ENCODE data around the gene ZNF718. TPM values are rescaled to one million over a fixed set of nuclear protein-coding genes. Genes with fewer than 3 reads are reported as not detected.
"Not testable (repeated sequence)": the region's sequence is repeated elsewhere in the genome, so short reads cannot be mapped to it uniquely, and the experiment has no call there.

Gene ZNF718
- 10 to 100 TPM; 14.4 to 34.6 TPM for total RNA-seq
- 10 to 100 TPM in 1 of 2 donors, 1 to 10 TPM in 1; 7.8 to 17.1 TPM for polyA plus RNA-seq (ENCODE audit: insufficient read length in 2 of 2)
- long read RNA-seq, donor 1: 0 reads
- long read RNA-seq, donor 2: 0 reads
- long read RNA-seq, donor 3, partial matches to known transcripts: 5 of 11 reads
- long read RNA-seq, donor 3, other reads (novel, unspliced or antisense): 6 of 11 reads
- long read RNA-seq, donor 4, partial matches to known transcripts: 5 of 5 reads
- long read RNA-seq, donor 4, other reads (novel, unspliced or antisense): 0 of 5 reads

DNA sequence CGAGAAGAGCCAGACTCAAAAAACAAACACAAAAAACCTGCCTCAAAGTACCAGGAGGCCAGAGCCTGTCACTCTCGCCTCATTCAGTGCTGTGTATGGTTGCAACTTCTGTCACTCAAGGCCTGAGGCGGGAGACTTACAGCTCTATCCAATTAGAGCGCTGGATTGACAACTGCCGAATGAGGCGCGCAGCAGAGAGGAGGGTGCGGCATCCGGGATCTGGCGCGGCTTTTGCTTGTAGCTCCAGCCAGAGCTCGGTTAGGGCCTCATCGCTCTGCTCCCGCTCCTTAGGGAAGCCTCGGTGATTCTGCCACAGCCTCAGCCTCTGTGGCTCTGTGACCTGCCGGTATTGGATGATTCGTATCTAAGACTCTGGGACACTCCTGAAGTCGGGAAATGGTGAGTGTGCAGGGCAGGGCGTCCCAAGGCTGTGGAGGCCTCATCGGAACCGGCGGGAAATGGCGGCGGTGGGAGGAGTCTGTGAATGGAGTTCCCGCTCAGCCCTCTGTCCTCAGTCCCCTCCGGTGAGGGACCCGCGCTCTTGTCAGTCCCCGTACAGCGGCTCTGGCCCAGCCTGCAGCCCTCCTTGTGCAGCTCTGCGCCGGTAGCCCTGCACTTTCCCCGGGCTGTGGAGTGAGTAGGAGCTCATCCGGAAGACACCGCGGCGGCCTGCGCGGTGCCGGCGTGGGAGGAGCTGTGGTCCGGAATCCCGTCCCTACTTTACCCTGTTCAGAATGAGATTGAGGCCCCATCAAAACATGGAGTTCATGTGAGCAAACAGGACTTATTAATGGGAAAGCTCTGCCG lies at the start of gene ZNF718:
ZNF718 (plus strand) TSS at position 227 of the 807 bp plus-strand sequence; CDS start at position 397, 170 bp downstream.
- H3K4me1 ChIP-seq (ENCODE audit: control insufficient read depth, insufficient read depth, low read length): peaks cover 14% of the 10 kb centered on the region
- no peaks in the 10 kb centered on the region for H3K27me3 ChIP-seq (ENCODE audit: control insufficient read depth, insufficient read depth, low read length)
- 0% methylated on average over 44 of the region's 44 CpGs for WGBS (ENCODE audit: insufficient coverage)
- H3K4me3 ChIP-seq (ENCODE audit: low read depth, low read length): peak within 1 kb of the TSS; percentile 66
- peaks cover 16% of the 10 kb centered on the region for H3K36me3 ChIP-seq (ENCODE audit: control insufficient read depth, insufficient read depth, low read length)
- peak; percentile 95 to 99 (median 96) for DNase-seq (ENCODE audit: low read depth in 4 of 6, low spot score in 6 of 6)
- peak within 1 kb of the TSS; percentile 93 for H3K27ac ChIP-seq (ENCODE audit: low read depth, low read length)
- peaks cover 2% of the 10 kb centered on the region for H3K9me3 ChIP-seq (ENCODE audit: control insufficient read depth, insufficient read depth, low read length)

DNA sequence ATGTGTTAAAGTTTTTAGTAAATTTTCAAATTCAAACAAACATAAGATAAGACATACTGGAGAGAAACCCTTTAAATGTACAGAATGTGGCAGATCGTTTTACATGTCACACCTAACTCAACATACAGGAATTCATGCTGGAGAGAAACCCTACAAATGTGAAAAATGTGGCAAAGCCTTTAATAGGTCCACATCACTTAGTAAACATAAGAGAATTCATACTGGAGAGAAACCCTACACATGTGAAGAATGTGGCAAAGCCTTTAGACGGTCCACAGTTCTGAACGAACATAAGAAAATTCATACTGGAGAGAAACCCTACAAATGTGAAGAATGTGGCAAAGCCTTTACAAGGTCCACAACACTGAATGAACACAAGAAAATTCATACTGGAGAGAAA lies 38.4 kb upstream of the ZNF718 start:
- Histone ChIP-seq H3K27me3 (ENCODE audit: control insufficient read depth, insufficient read depth, low read length) (no peaks in the 10 kb centered on the region), H3K4me3 (ENCODE audit: low read depth, low read length) (no peak overlapping the region), H3K36me3 (ENCODE audit: control insufficient read depth, insufficient read depth, low read length) (no peaks in the 10 kb centered on the region), H3K4me1 (ENCODE audit: control insufficient read depth, insufficient read depth, low read length) (no peaks in the 10 kb centered on the region), H3K9me3 (ENCODE audit: control insufficient read depth, insufficient read depth, low read length) (peaks cover 51% of the 10 kb centered on the region), H3K27ac (ENCODE audit: low read depth, low read length) (no peak overlapping the region)
- DNase-seq (ENCODE audit: low read depth in 4 of 6, low spot score in 6 of 6): no peak
- no CpG with 5 or more reads among the region's 3 CpGs for WGBS (ENCODE audit: insufficient coverage)

- 100% methylated on average over 3 of the region's 7 CpGs for WGBS (ENCODE audit: insufficient coverage)
- H3K4me3 ChIP-seq (ENCODE audit: low read depth, low read length); H3K4me1 ChIP-seq (ENCODE audit: control insufficient read depth, insufficient read depth, low read length); H3K27me3 ChIP-seq (ENCODE audit: control insufficient read depth, insufficient read depth, low read length); H3K27ac ChIP-seq (ENCODE audit: low read depth, low read length); H3K36me3 ChIP-seq (ENCODE audit: control insufficient read depth, insufficient read depth, low read length); DNase-seq (ENCODE audit: low read depth in 4 of 6, low spot score in 6 of 6): not testable (repeated sequence)
- H3K9me3 ChIP-seq (ENCODE audit: control insufficient read depth, insufficient read depth, low read length): peaks cover 51% of the 10 kb centered on the region
These were observed 37.6 kb upstream of the ZNF718 start for GRCh38 chr4:86559-87324.

DNA sequence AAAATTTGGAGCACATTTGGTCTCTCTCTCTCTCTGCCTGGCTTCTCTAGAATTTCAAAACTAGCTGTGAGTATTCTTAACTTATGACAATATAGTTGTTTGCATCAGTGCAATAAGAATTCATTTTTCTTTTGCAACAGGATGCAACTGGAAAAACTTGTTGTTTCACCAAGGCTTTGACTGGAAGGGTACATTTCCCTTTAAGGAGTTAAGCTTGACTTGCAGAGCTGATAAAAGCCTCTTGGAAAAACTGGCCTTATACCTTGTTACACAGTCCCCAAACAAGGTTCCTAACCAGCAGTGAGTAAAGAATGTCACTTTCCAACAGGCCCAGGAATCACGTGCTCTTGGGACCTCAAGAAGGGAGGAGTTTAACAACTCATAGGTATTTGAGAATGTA lies 25.9 kb upstream of the ZNF718 start:
- Histone ChIP-seq H3K4me3 (ENCODE audit: low read depth, low read length) (no peak overlapping the region), H3K36me3 (ENCODE audit: control insufficient read depth, insufficient read depth, low read length) (no peaks in the 10 kb centered on the region), H3K27me3 (ENCODE audit: control insufficient read depth, insufficient read depth, low read length) (no peaks in the 10 kb centered on the region), H3K27ac (ENCODE audit: low read depth, low read length) (no peak overlapping the region), H3K9me3 (ENCODE audit: control insufficient read depth, insufficient read depth, low read length) (peaks cover 10% of the 10 kb centered on the region), H3K4me1 (ENCODE audit: control insufficient read depth, insufficient read depth, low read length) (no peaks in the 10 kb centered on the region)
- WGBS (ENCODE audit: insufficient coverage): no CpG with 5 or more reads among the region's 1 CpG
- no peak for DNase-seq (ENCODE audit: low read depth in 4 of 6, low spot score in 6 of 6)

GRCh38 chr4:99863-100262 lies 24.4 kb upstream of the ZNF718 start:
- H3K36me3 ChIP-seq (ENCODE audit: control insufficient read depth, insufficient read depth, low read length): no peaks in the 10 kb centered on the region
- no CpG with 5 or more reads among the region's 5 CpGs for WGBS (ENCODE audit: insufficient coverage)
- H3K9me3 ChIP-seq (ENCODE audit: control insufficient read depth, insufficient read depth, low read length): peaks cover 8% of the 10 kb centered on the region
- DNase-seq (ENCODE audit: low read depth in 4 of 6, low spot score in 6 of 6): no peak
- H3K27ac ChIP-seq (ENCODE audit: low read depth, low read length): no peak overlapping the region
- no peak overlapping the region for H3K4me3 ChIP-seq (ENCODE audit: low read depth, low read length)
- H3K27me3 ChIP-seq (ENCODE audit: control insufficient read depth, insufficient read depth, low read length): no peaks in the 10 kb centered on the region
- H3K4me1 ChIP-seq (ENCODE audit: control insufficient read depth, insufficient read depth, low read length): no peaks in the 10 kb centered on the region

- DNase-seq (ENCODE audit: low read depth in 4 of 6, low spot score in 6 of 6): peak in 1 of 6 donors; percentile 16
These were observed 17.2 kb upstream of the ZNF718 start for GRCh38 chr4:107083-107443.

DNA sequence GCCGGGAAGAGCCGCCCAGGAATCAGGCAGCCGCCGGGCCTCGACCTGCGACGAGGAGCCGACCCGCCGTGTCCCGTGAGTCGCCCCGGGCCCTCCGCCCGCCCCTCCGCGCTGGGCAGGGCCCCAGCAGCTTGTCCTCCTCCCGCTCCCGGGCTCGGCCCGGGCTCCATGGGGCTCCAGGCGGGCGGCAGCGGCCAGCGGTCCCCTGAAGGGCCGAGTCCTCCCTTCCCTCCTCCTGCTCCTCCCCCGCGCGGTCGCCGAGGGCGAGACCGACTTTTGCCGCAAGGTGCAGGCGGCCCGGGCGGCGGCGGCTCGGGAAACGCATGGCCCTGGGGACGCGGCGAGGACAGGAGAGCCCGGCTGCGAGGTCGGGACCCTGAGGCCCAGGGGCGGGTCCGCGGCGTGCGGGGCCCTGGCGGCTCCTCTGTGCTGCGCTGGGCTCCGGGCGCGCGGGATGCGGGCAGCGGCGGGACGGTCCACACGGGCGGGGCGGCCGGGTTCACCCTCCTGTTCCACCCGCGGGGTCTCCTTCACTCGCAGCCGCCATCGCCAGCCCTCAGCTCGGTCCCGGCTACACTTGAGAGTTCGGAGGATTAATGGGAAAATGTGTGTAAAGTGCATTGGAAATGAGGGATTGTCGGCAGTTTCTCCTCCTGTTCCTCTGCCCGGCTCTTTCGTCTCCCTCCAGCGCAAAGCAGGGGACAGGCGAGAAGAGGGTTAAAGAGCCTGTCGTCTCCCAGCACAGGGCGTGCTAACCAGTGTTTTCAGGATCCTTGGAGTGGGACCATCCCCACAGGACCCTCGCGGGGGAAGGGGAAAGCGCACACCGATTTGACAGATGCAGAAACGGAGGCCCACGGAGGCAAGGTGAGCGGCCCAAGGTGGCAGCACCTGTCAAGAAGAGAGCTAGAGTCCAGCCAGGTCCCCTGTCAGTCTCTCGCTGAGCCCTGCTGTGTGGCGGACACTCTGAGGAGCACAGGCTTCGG lies 16.6 kb upstream of the ZNF718 start:
- H3K4me1 ChIP-seq (ENCODE audit: control insufficient read depth, insufficient read depth, low read length): no peaks in the 10 kb centered on the region
- H3K4me3 ChIP-seq (ENCODE audit: low read depth, low read length): no peak overlapping the region
- H3K27ac ChIP-seq (ENCODE audit: low read depth, low read length): no peak overlapping the region
- DNase-seq (ENCODE audit: low read depth in 4 of 6, low spot score in 6 of 6): peak in 1 of 6 donors; percentile 19
- no peaks in the 10 kb centered on the region for H3K9me3 ChIP-seq (ENCODE audit: control insufficient read depth, insufficient read depth, low read length)
- WGBS (ENCODE audit: insufficient coverage): 3% methylated on average over 86 of the region's 91 CpGs
- H3K27me3 ChIP-seq (ENCODE audit: control insufficient read depth, insufficient read depth, low read length): peaks cover 33% of the 10 kb centered on the region
- H3K36me3 ChIP-seq (ENCODE audit: control insufficient read depth, insufficient read depth, low read length): no peaks in the 10 kb centered on the region

More at GRCh38 chr4:107083-107443, 17.2 kb upstream of the ZNF718 start:
- 7% methylated on average over 33 of the region's 33 CpGs for WGBS (ENCODE audit: insufficient coverage)
- Histone ChIP-seq H3K9me3 (ENCODE audit: control insufficient read depth, insufficient read depth, low read length) (no peaks in the 10 kb centered on the region), H3K27me3 (ENCODE audit: control insufficient read depth, insufficient read depth, low read length) (peaks cover 33% of the 10 kb centered on the region), H3K36me3 (ENCODE audit: control insufficient read depth, insufficient read depth, low read length) (no peaks in the 10 kb centered on the region), H3K4me1 (ENCODE audit: control insufficient read depth, insufficient read depth, low read length) (no peaks in the 10 kb centered on the region), H3K4me3 (ENCODE audit: low read depth, low read length) (no peak overlapping the region), H3K27ac (ENCODE audit: low read depth, low read length) (no peak overlapping the region)

DNA sequence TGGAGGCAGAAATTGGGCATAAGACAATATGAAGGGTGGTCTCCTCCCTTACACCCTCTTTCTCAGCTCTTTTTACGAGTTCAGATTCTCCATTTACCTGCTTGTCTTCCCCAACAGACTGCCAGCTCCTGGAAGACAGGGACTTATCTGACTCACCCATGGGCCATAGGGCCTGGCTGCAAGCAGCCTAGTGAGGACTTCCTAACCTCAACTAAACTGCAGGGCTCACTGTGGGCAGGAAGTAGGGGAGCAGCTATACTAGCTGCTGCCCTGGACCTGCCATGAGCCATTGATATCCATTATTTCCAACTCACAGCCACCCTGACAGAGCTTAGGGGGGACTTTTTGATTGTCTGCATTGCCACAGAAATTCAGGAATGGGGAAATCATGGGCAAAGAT lies 11.5 kb upstream of the ZNF718 start:
- no peaks in the 10 kb centered on the region for H3K4me1 ChIP-seq (ENCODE audit: control insufficient read depth, insufficient read depth, low read length)
- H3K36me3 ChIP-seq (ENCODE audit: control insufficient read depth, insufficient read depth, low read length): no peaks in the 10 kb centered on the region
- H3K27me3 ChIP-seq (ENCODE audit: control insufficient read depth, insufficient read depth, low read length): peaks cover 16% of the 10 kb centered on the region
- no peak overlapping the region for H3K27ac ChIP-seq (ENCODE audit: low read depth, low read length)
- WGBS (ENCODE audit: insufficient coverage): 70% methylated on average over 1 of the region's 1 CpG
- no peaks in the 10 kb centered on the region for H3K9me3 ChIP-seq (ENCODE audit: control insufficient read depth, insufficient read depth, low read length)
- H3K4me3 ChIP-seq (ENCODE audit: low read depth, low read length): no peak overlapping the region
- no peak for DNase-seq (ENCODE audit: low read depth in 4 of 6, low spot score in 6 of 6)

DNA sequence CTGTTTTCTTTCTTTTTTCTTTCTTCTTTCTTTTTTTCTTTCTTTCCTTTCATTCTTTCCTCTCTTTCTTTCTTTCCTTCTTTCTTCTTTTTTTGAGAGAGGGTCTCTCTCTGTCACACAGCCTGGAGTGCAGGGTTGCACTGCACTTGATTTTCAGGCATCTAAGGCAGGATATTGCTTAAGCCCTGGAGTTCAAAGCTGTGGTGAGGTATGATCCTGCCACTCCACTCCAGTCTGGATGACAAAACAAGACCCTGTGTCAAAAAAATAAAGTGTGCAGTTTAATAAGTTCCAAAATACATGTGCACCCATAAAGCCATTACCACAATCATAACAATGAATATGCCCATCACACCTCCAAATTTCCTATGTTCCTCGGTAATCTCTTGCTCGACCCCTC lies 10.6 kb upstream of the ZNF718 start:
- Histone ChIP-seq H3K4me3 (ENCODE audit: low read depth, low read length) (no peak overlapping the region), H3K4me1 (ENCODE audit: control insufficient read depth, insufficient read depth, low read length) (no peaks in the 10 kb centered on the region), H3K27me3 (ENCODE audit: control insufficient read depth, insufficient read depth, low read length) (peaks cover 6% of the 10 kb centered on the region), H3K27ac (ENCODE audit: low read depth, low read length) (no peak overlapping the region), H3K9me3 (ENCODE audit: control insufficient read depth, insufficient read depth, low read length) (no peaks in the 10 kb centered on the region), H3K36me3 (ENCODE audit: control insufficient read depth, insufficient read depth, low read length) (no peaks in the 10 kb centered on the region)
- 100% methylated on average over 1 of the region's 2 CpGs for WGBS (ENCODE audit: insufficient coverage)
- DNase-seq (ENCODE audit: low read depth in 4 of 6, low spot score in 6 of 6): no peak

All from spinal cord (tissue), 10 donors.